PFSK-1 (cell line): ENCODE data around the gene SETD2.

Experiments
- FOXP2 ChIP-seq: optimal IDR thresholded peaks from 2 replicates; pipeline ENCODE3; 2011; ENCODE audit warnings: borderline replicate concordance, control low read depth, inconsistent platforms; ENCODE audit not compliant: insufficient read depth; ENCODE audit errors: extremely low read length, extremely low read depth
- POLR2AphosphoS5 ChIP-seq: IDR thresholded peaks from 2 replicates; pipeline ENCODE4 v1.6.1; 2012; ENCODE audit warnings: low read depth, mild to moderate bottlenecking, control low read depth, low read length, moderate library complexity
- SIN3A ChIP-seq: IDR thresholded peaks from 2 replicates; pipeline ENCODE4 v1.6.1; 2012; ENCODE audit warnings: mild to moderate bottlenecking, low read length, moderate library complexity, borderline replicate concordance; ENCODE audit not compliant: insufficient read depth
- TAF1 ChIP-seq: IDR thresholded peaks from 2 replicates; pipeline ENCODE4 v1.6.1; 2012; ENCODE audit warnings: low read length, control low read depth, borderline replicate concordance; ENCODE audit not compliant: insufficient read depth
- TF ChIP-seq, protein P1 (sequence below), 2 experiments: IDR thresholded peaks; 2 replicates each; pipeline versions ENCODE4 v1.6.1 to v1.8.0; 2011 to 2012; ENCODE audit warnings: low read depth in 2 of 2, low read length in 2 of 2, control low read depth in 1 of 2, inconsistent platforms in 1 of 2, mild to moderate bottlenecking in 1 of 2, moderate library complexity in 1 of 2; ENCODE audit not compliant: insufficient read depth in 1 of 2

The SETD2 gene

DNA sequence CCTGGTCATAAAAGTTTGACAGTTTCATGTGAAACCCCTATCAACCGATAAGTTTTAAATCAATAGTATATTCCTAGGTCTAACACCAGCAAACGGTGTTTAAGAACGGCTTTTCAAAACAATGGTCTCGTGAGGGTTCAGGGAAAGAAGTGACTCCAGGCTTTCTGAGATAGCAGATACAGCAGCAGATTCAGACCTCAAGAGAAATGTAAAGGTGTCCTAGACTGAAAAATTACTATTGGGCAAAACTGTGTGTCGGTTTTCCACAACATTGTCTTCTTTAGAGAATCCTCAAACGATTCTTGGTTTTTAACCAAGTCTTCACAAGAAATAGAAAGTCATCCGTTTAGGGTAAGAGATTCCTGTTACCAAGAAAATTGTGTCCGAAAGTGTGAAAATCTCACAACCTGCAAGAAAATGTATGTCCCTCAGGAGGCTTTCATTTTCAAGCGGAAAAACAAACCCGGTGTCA, 1.2 kb downstream of the SETD2 start:
- TF ChIP-seq, protein P1, sequence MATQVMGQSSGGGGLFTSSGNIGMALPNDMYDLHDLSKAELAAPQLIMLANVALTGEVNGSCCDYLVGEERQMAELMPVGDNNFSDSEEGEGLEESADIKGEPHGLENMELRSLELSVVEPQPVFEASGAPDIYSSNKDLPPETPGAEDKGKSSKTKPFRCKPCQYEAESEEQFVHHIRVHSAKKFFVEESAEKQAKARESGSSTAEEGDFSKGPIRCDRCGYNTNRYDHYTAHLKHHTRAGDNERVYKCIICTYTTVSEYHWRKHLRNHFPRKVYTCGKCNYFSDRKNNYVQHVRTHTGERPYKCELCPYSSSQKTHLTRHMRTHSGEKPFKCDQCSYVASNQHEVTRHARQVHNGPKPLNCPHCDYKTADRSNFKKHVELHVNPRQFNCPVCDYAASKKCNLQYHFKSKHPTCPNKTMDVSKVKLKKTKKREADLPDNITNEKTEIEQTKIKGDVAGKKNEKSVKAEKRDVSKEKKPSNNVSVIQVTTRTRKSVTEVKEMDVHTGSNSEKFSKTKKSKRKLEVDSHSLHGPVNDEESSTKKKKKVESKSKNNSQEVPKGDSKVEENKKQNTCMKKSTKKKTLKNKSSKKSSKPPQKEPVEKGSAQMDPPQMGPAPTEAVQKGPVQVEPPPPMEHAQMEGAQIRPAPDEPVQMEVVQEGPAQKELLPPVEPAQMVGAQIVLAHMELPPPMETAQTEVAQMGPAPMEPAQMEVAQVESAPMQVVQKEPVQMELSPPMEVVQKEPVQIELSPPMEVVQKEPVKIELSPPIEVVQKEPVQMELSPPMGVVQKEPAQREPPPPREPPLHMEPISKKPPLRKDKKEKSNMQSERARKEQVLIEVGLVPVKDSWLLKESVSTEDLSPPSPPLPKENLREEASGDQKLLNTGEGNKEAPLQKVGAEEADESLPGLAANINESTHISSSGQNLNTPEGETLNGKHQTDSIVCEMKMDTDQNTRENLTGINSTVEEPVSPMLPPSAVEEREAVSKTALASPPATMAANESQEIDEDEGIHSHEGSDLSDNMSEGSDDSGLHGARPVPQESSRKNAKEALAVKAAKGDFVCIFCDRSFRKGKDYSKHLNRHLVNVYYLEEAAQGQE (IDR thresholded peaks at IDR 0.05; ENCODE audit: insufficient read depth in 1 of 2, low read depth in 2 of 2, low read length in 2 of 2): no peak
- no peak for TF ChIP-seq FOXP2
- no peak for TF ChIP-seq SIN3A
- TF ChIP-seq TAF1: no peak
- TF ChIP-seq POLR2AphosphoS5: no peak

GRCh38 chr3:47161983-47162696, 1.8 kb downstream of the SETD2 start:
- TF ChIP-seq FOXP2 (no peak), SIN3A (no peak), TAF1 (no peak), POLR2AphosphoS5 (no peak)
- TF ChIP-seq, protein P1 (IDR thresholded peaks at IDR 0.05; ENCODE audit: insufficient read depth in 1 of 2, low read depth in 2 of 2, low read length in 2 of 2): no peak

DNA sequence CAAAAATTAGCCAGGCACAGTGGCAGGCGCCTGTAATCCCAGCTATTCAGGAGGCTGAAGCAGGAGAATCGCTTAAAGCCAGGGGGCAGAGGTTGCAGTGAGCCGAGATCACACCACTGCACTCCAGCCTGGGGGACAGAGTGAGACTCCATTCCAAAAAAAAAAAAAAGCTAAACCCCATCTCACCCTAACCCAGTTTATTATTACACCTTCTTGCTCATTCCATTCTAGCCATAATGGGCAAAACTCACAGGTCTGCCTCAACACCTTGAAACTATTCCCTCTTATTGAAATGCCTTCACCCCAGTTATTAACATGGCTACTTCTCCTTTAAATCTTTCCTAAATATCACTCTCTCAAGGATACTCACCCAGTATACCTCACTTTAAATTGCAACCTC, 4.1 kb downstream of the SETD2 start:
- TF ChIP-seq, protein P1 (IDR thresholded peaks at IDR 0.05; ENCODE audit: insufficient read depth in 1 of 2, low read depth in 2 of 2, low read length in 2 of 2): no peak
- TF ChIP-seq SIN3A: no peak
- no peak for TF ChIP-seq TAF1
- TF ChIP-seq FOXP2: no peak
- no peak for TF ChIP-seq POLR2AphosphoS5

GRCh38 chr3:47158208-47158607, 5.7 kb downstream of the SETD2 start:
- TF ChIP-seq TAF1 (no peak), SIN3A (no peak), POLR2AphosphoS5 (no peak), FOXP2 (no peak)
- TF ChIP-seq, protein P1 (IDR thresholded peaks at IDR 0.05; ENCODE audit: insufficient read depth in 1 of 2, low read depth in 2 of 2, low read length in 2 of 2): no peak
